Activated naive CD4-positive, alpha-beta T cell treated with anti-CD3 and anti-CD28 coated beads, Interleukin-2, amount 50 U/mL, for 24 hours (primary cell): ENCODE measurements around the gene RNF31.

Experiments
- H3K27ac Mint-ChIP-seq: one replicate; pipeline ENCODE4 v1.8.0; 2021; ENCODE audit warnings: mild to moderate bottlenecking, mixed read lengths
- H3K27me3 Mint-ChIP-seq: one replicate; pipeline ENCODE4 v1.8.0; 2021; ENCODE audit warnings: mixed read lengths
- H3K36me3 Mint-ChIP-seq: one replicate; pipeline ENCODE4 v1.8.0; 2021; ENCODE audit warnings: mixed read lengths
- H3K4me1 Mint-ChIP-seq: one replicate; pipeline ENCODE4 v1.8.0; 2021; ENCODE audit warnings: mixed read lengths
- H3K4me3 Mint-ChIP-seq: one replicate; pipeline ENCODE4 v1.8.0; 2021; ENCODE audit warnings: mild to moderate bottlenecking, mixed read lengths
- H3K9me3 Mint-ChIP-seq: one replicate; pipeline ENCODE4 v1.8.0; 2021; ENCODE audit warnings: mixed read lengths

RNF31 gene

DNA sequence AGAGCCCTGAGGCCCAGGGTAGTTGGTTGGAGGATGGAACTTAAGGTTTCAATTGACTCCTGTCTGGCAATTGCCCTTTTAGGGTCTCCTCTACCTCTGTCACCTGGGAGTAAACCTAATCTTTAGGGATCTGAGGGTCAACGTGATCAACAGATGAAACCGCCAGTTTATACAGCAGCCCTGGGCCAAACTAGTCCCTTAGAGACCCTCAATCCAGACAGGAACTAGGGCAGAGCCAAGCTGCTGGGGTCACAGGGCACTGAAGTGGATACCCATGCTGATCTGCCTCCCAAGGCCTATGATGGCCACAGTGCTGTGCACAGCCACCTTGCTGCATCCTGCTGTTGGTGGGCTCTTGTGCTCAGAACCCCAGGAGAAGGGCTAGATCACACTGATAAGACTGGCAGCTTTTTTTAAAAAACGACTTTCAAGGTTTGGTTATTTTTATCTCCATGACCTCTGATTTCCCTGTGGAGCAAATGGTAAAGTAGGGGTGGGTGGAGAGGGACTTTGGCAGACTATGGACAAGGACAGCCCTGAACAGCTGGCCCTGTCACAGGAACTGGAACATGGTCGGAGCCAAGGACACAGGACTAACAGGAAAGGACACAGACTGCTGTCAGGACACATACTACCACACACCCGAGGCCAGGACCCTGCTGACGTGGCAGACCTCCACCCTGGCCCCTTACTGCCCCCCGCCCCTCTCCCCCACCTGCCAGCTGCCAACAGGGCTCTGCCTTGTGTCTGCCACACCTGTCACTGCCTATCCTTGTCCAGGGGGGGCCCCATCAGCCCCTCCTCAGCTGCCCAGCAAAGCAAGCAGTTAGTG lies 16.4 kb upstream of the RNF31 start:
- H3K9me3 Mint-ChIP-seq, result no peaks in the 10 kb centered on the region
- H3K36me3 Mint-ChIP-seq, result no peaks in the 10 kb centered on the region
- H3K27ac Mint-ChIP-seq, result peak overlapping the region; percentile 66
- H3K4me1 Mint-ChIP-seq, result peaks cover 34% of the 10 kb centered on the region
- no peak overlapping the region for H3K4me3 Mint-ChIP-seq
- no peaks in the 10 kb centered on the region for H3K27me3 Mint-ChIP-seq

DNA sequence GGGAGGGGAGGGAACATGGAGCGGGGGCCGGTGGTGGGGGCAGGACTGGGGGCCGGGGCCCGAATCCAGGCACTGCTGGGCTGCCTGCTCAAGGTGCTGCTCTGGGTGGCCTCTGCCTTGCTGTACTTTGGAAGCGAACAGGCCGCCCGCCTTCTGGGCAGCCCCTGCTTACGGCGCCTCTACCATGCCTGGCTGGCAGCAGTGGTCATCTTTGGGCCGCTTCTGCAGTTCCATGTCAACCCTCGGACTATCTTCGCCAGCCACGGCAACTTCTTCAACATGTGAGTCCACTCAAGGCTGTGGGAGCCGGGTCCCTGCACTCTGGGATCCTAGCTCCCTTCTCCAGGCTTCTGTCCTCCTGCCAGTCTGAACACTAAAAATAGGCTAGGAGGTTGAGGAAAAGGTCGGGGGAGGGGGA lies 15.7 kb upstream of the RNF31 start:
- Mint-ChIP-seq H3K4me3 (no peak overlapping the region), H3K27ac (peak overlapping the region; percentile 98), H3K36me3 (no peaks in the 10 kb centered on the region), H3K4me1 (peaks cover 34% of the 10 kb centered on the region), H3K27me3 (no peaks in the 10 kb centered on the region), H3K9me3 (no peaks in the 10 kb centered on the region)

- Mint-ChIP-seq H3K27ac (peak overlapping the region; percentile 98), H3K4me3 (peak overlapping the region; percentile 71), H3K27me3 (no peaks in the 10 kb centered on the region), H3K4me1 (peaks cover 39% of the 10 kb centered on the region), H3K36me3 (peaks cover 5% of the 10 kb centered on the region), H3K9me3 (no peaks in the 10 kb centered on the region)
These were observed 15.1 kb upstream of the RNF31 start for GRCh38 chr14:24132061-24132685.

DNA sequence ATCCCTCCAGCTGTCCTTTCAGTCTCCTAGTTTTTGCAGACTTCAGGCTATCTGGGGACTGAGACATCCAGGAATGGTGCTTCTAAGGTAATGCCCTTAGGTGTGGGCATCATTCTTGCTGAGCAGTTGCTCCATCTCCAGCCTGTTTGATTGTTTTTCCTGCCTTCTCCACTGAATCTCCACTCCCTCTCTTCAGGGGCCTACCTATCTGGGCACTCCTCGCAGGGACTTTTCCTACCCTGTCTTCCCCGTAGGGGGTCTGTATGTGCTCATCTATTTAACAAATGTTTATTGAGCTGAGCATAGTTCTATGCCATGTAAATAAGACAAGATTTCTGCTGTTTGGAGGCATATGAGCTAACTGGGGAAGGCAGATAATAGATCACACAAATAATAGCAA lies 14.3 kb upstream of the RNF31 start:
- Mint-ChIP-seq H3K9me3 (no peaks in the 10 kb centered on the region), H3K4me1 (peaks cover 45% of the 10 kb centered on the region), H3K27ac (peak overlapping the region; percentile 98), H3K4me3 (peak overlapping the region; percentile 71), H3K36me3 (peaks cover 5% of the 10 kb centered on the region), H3K27me3 (no peaks in the 10 kb centered on the region)

GRCh38 chr14:24133735-24134134 lies 13.6 kb upstream of the RNF31 start:
- Mint-ChIP-seq H3K9me3 (no peaks in the 10 kb centered on the region), H3K27me3 (no peaks in the 10 kb centered on the region), H3K36me3 (peaks cover 9% of the 10 kb centered on the region), H3K4me3 (no peak overlapping the region), H3K27ac (peak overlapping the region; percentile 6), H3K4me1 (peaks cover 53% of the 10 kb centered on the region)

DNA sequence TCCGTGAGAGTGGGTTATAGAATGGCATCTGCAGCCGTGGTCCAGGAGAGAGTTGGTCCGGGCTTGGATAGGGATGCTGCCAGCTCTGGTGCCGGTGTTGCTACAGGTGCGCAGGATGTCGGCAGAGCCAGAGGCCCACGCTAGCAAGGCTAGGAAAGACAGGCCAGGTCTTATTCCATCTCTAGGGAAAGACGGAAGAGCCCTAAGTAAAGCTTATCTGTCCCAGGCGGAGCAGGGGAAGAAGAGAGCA lies 11.8 kb upstream of the RNF31 start:
- Mint-ChIP-seq H3K27me3 (no peaks in the 10 kb centered on the region), H3K4me3 (peak overlapping the region; percentile 93), H3K27ac (peak overlapping the region; percentile 96), H3K36me3 (peaks cover 17% of the 10 kb centered on the region), H3K4me1 (peaks cover 65% of the 10 kb centered on the region), H3K9me3 (no peaks in the 10 kb centered on the region)

DNA sequence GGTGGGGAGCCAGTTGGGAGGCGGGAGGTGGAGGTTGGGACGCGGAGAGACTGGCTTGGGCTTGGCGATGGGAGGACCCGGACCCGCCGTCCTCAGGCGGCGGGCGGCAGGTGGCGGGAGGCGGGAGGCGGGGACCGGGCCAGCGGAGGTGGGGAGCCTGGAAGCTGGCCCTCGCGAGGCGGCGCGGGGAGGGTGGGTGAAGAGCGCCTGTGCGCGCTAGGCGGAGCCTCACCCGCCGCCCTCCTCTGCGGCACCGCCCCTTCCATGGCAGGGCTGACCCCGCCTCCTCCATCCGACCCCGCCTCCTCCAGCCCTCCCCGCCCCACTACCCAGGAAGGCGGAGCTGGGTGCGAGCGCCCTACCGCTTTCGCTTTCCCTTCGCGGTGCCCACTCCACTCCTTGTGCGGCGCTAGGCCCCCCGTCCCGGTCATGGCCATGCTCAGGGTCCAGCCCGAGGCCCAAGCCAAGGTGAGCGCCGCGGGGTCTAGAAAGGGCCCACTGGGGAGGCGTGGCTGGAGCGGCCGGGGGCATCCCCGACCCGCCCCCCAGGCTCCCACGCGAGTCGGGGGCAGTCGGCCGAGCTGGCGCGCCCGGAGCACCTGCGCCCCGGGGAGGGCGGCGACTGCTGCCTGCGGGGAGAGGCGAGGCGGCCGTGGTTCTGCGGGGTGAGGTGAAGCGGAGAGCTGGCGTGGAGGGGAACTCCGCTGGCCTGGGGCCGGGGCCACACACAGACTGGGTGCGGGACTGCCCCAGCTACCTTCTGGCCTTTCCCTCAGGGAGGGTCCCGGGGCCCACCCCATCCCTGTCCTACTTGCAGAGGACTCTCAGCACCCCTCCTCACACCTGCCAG lies 11.2 kb upstream of the RNF31 start, which contains the start of gene PSME1:
PSME1 (plus strand) TSS at position 361 of the 850 bp plus-strand sequence; CDS start at position 430, 69 bp downstream.
- H3K9me3 Mint-ChIP-seq, result no peaks in the 10 kb centered on the region
- peak within 1 kb of the TSS; percentile 93 for H3K4me3 Mint-ChIP-seq
- H3K36me3 Mint-ChIP-seq, result peaks cover 17% of the 10 kb centered on the region
- H3K27me3 Mint-ChIP-seq, result no peaks in the 10 kb centered on the region
- peak within 1 kb of the TSS; percentile 96 for H3K27ac Mint-ChIP-seq
- H3K4me1 Mint-ChIP-seq, result peaks cover 64% of the 10 kb centered on the region

DNA sequence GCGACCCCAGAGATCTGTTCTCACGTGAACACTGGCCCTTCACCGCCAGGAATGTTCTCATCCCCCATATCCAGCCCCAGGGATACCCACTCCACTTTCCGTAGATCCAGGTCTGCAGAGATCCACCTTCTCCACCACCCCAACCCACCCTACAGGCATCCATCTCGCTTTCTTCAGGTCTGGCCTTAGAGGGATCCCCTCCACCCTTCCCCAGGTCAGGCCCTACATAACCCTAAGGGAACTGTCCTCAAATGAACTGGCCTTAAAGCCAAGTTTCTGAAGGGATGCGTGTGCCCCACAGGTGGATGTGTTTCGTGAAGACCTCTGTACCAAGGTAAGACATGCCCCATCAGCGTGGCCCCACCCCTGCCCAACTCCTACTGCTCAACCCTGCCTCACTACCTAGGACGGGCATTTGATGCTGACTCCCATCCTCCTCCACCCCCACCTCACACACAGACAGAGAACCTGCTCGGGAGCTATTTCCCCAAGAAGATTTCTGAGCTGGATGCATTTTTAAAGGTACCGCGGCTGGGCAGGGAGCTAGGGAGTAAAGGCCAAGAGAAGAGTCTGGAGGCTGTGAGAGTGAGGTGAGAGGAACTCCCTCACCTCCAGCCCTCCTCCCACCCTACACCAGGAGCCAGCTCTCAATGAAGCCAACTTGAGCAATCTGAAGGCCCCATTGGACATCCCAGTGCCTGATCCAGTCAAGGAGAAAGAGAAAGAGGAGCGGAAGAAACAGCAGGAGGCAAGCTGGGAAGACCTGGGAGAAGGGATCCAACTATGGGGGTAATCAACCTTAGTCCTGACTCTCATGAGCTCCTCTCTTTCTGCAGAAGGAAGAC lies 10.4 kb upstream of the RNF31 start:
- peak overlapping the region; percentile 93 for H3K4me3 Mint-ChIP-seq
- H3K27me3 Mint-ChIP-seq, result no peaks in the 10 kb centered on the region
- peaks cover 63% of the 10 kb centered on the region for H3K4me1 Mint-ChIP-seq

GRCh38 chr14:24137529-24138395 lies 9.5 kb upstream of the RNF31 start:
- H3K27ac Mint-ChIP-seq, result peak overlapping the region; percentile 90

More for the DNA sequence above, 10.4 kb upstream of the RNF31 start:
- peak overlapping the region; percentile 90 for H3K27ac Mint-ChIP-seq
- no peaks in the 10 kb centered on the region for H3K9me3 Mint-ChIP-seq
- H3K36me3 Mint-ChIP-seq, result peaks cover 17% of the 10 kb centered on the region

GRCh38 chr14:24138396-24139271 lies 8.7 kb upstream of the RNF31 start:
- Mint-ChIP-seq H3K27me3 (no peaks in the 10 kb centered on the region), H3K36me3 (peaks cover 17% of the 10 kb centered on the region), H3K9me3 (no peaks in the 10 kb centered on the region), H3K27ac (peak overlapping the region; percentile 18), H3K4me3 (peak overlapping the region; percentile 93), H3K4me1 (peaks cover 64% of the 10 kb centered on the region)

More at GRCh38 chr14:24137529-24138395, 9.5 kb upstream of the RNF31 start:
- Mint-ChIP-seq H3K36me3 (peaks cover 17% of the 10 kb centered on the region), H3K9me3 (no peaks in the 10 kb centered on the region), H3K27me3 (no peaks in the 10 kb centered on the region), H3K4me3 (peak overlapping the region; percentile 93), H3K4me1 (peaks cover 60% of the 10 kb centered on the region)

DNA sequence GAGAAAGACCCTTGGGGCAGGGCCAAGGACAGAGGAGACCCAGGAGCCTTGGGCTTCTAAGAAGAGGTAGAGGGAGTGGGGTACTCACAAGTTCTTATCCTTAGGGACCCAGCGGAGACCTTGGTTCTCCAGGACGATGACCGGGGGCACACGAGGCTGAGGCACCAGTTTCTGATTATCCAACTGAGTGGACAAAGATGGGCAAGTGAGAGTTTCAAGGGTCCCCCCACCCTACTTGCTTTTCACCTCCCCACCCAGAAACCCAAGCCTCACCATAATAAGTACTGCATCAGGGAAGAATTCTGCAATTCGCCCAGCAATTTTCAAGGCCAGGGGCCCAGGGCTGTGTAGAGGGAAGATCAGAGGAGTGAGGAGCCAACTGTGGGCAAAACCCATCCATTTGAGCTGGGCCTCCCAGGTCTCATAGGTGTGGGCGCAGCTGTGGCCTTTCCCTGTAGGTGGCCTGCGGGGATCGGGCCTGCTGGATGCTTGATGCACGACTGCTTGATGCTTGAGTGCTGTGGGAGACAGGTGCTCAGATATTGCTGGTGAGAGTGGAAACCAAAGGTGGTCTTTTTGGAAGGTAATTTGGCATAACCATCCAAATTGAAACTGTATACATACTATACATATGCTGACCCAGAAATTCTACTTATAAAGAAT lies 7.9 kb upstream of the RNF31 start:
- H3K4me3 Mint-ChIP-seq, result peak overlapping the region; percentile 89
- no peaks in the 10 kb centered on the region for H3K9me3 Mint-ChIP-seq
- peaks cover 21% of the 10 kb centered on the region for H3K36me3 Mint-ChIP-seq
- peak overlapping the region; percentile 15 for H3K27ac Mint-ChIP-seq
- peaks cover 69% of the 10 kb centered on the region for H3K4me1 Mint-ChIP-seq
- H3K27me3 Mint-ChIP-seq, result no peaks in the 10 kb centered on the region

DNA sequence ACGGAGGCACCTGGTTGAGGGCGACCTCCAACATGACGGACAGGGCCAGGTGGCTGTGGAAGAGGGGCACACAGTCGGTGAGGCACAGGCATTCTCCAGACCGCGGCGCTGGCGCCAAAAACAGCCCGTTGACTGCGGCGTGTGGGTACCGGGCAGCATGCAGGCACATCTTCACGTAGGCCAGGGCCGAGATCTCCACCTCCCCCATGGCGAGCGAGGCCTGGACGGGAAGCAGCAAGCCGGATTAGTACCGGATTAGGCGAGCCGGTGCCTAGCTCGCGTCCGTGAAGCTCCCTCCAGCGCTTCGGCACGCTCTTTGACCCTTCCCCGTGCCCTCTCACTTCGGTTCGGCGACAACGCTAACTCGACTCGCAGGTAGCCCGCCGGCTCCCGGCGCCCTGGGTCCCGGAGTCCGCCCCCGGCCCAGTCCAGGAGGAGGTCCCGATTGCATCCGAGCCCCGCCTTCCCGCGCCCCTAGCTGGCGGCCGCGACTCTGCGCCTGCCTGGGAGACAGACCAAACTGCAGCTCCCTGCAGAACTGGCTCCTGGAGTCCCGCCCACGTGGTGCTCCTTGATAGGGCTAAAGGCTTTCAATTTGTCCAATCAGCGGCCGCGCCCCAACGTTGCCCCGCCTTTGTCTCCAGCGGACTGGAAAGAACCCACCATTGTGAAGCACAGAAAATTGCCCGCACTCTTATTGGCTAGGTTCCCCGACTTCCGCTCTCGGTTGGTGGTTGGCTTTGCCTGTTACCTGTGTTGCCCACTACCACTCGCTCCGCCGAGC lies 6.0 kb upstream of the RNF31 start, which contains the start of gene EMC9:
EMC9 (minus strand) TSS at position 495 of the 784 bp plus-strand sequence; CDS start at position 208, 287 bp downstream.
- Mint-ChIP-seq H3K4me1 (peaks cover 75% of the 10 kb centered on the region), H3K9me3 (no peaks in the 10 kb centered on the region), H3K36me3 (peaks cover 24% of the 10 kb centered on the region), H3K4me3 (peak within 1 kb of the TSS; percentile 89), H3K27me3 (no peaks in the 10 kb centered on the region), H3K27ac (peak within 1 kb of the TSS; percentile 78)
